ENCODE results near the gene OSTM1. TPM values are rescaled to one million over a fixed set of nuclear protein-coding genes. Genes with fewer than 3 reads are reported as not detected.

Gene OSTM1
- total and polyA plus RNA-seq, 2 donors (not counting 1 experiment from before 2014, with no cell fraction given), result 6.2 to 41.7 TPM

- H3K4me3 Mint-ChIP-seq, result peak overlapping the region; percentile 85
- H3K4me1 ChIP-seq (ENCODE audit: control insufficient read depth in 2 of 2, insufficient read depth in 2 of 2, low read length in 2 of 2), result peaks cover 45 to 51% of the 10 kb centered on the region in 2 donors
- H3K27ac Mint-ChIP-seq, result no peak overlapping the region
- peaks cover 44% of the 10 kb centered on the region for H3K4me1 Mint-ChIP-seq
- DNase-seq (peak; percentile 72), ATAC-seq (ENCODE audit: low read depth) (no peak)
- intact Hi-C loops (cut with micrococcal nuclease), result loop anchor here (1.0 to 10.0 kb wide), 3 partner anchors 59 to 412 kb away; no protein-coding TSS in a partner anchor
- H3K27me3 Mint-ChIP-seq, result peaks cover 71% of the 10 kb centered on the region
- no peaks in the 10 kb centered on the region for H3K36me3 ChIP-seq (replicated peaks in 1 of 2; ENCODE audit: control extremely low read depth in 1 of 2, control insufficient read depth in 1 of 2, extremely low read depth in 1 of 2, insufficient read depth in 2 of 2, low read length in 1 of 2)
- TF ChIP-seq CTCF (IDR thresholded peaks at IDR 0.05), result peak; percentile 74
- TF ChIP-seq EZH2 (IDR thresholded peaks at IDR 0.05; ENCODE audit: borderline replicate concordance, insufficient read depth, low read depth, low read length, poor library complexity, severe bottlenecking), result peak; percentile 26
- peaks cover 0 to 72% (median 63%) of the 10 kb centered on the region in 4 experiments for H3K27me3 ChIP-seq (replicated peaks in 1 of 4; ENCODE audit: control extremely low read depth in 1 of 4, control insufficient read depth in 3 of 4, insufficient read depth in 4 of 4, low read length in 3 of 4)
- WGBS (ENCODE audit: insufficient coverage), result 7% methylated on average over 29 of the region's 39 CpGs
- H2AFZ ChIP-seq (ENCODE audit: insufficient read depth, low read depth, low read length, poor library complexity, severe bottlenecking), result no peak overlapping the region
- H4K20me1 ChIP-seq (ENCODE audit: control insufficient read depth, insufficient read depth, low read length, poor library complexity, severe bottlenecking), result peaks cover 15% of the 10 kb centered on the region
- no peak overlapping the region for H3K27ac ChIP-seq (ENCODE audit: low read length in 2 of 2)
- peak overlapping the region; percentile 84 for H3K4me2 ChIP-seq (replicated peaks; ENCODE audit: low read depth, low read length, poor library complexity, severe bottlenecking)
- no peaks in the 10 kb centered on the region for H3K79me2 ChIP-seq (ENCODE audit: control insufficient read depth, insufficient read depth, low read length)
- peak overlapping the region in 2 of 5 experiments; percentile 15 to 31 for H3K4me3 ChIP-seq (ENCODE audit: control extremely low read depth in 1 of 5, extremely low read depth in 1 of 5, insufficient read depth in 1 of 5, low read depth in 2 of 5, low read length in 4 of 5)
- ChIA-PET POLR2A (interaction anchor here (0.5 kb wide), 1 partner anchor 378 kb away, joined by 3 read pairs; no protein-coding TSS in a partner anchor), CTCF (interaction anchor here (0.5 to 6.3 kb wide), 11 partner anchors 9 to 959 kb away, joined by 3 to 135 read pairs (median 4); no protein-coding TSS in a partner anchor)
- H3K9ac ChIP-seq (ENCODE audit: low read length), result peak overlapping the region; percentile 36
- H3K9me3 Mint-ChIP-seq (ENCODE audit: insufficient read depth), result no peaks in the 10 kb centered on the region
- peaks cover 0 to 25% (median 0%) of the 10 kb centered on the region in 3 donors for H3K9me3 ChIP-seq (ENCODE audit: control extremely low read depth in 1 of 3, control insufficient read depth in 2 of 3, insufficient read depth in 1 of 3, low read length in 2 of 3)
Observed at GRCh38 chr6:108113557-108114519, 39.3 kb upstream of the OSTM1 start.

- TF ChIP-seq EZH2 (IDR thresholded peaks at IDR 0.05; ENCODE audit: borderline replicate concordance, insufficient read depth, low read depth, low read length, poor library complexity, severe bottlenecking) (no peak), CTCF (IDR thresholded peaks at IDR 0.05) (no peak)
- CTCF ChIA-PET, result interaction anchor here (0.7 kb wide), 1 partner anchor 383 kb away, joined by 3 read pairs; no protein-coding TSS in a partner anchor
- H3K9me3 ChIP-seq (ENCODE audit: control extremely low read depth in 1 of 3, control insufficient read depth in 2 of 3, insufficient read depth in 1 of 3, low read length in 2 of 3), result no peaks in the 10 kb centered on the region
- intact Hi-C loops (cut with micrococcal nuclease), result no loop called here
- no peaks in the 10 kb centered on the region for H4K20me1 ChIP-seq (ENCODE audit: control insufficient read depth, insufficient read depth, low read length, poor library complexity, severe bottlenecking)
- H3K4me3 ChIP-seq (ENCODE audit: control extremely low read depth in 1 of 5, extremely low read depth in 1 of 5, insufficient read depth in 1 of 5, low read depth in 2 of 5, low read length in 4 of 5), result no peak overlapping the region
- no peak overlapping the region for H3K4me3 Mint-ChIP-seq
- POLR2A ChIA-PET, result no interaction called here
- no peaks in the 10 kb centered on the region for H3K9me3 Mint-ChIP-seq (ENCODE audit: insufficient read depth)
- H3K27ac ChIP-seq (ENCODE audit: low read length in 2 of 2), result no peak overlapping the region
- no peak for DNase-seq
- H3K9ac ChIP-seq (ENCODE audit: low read length), result no peak overlapping the region
- no peak overlapping the region for H2AFZ ChIP-seq (ENCODE audit: insufficient read depth, low read depth, low read length, poor library complexity, severe bottlenecking)
- peaks cover 0 to under 1% of the 10 kb centered on the region in 2 donors for H3K4me1 ChIP-seq (ENCODE audit: control insufficient read depth in 2 of 2, insufficient read depth in 2 of 2, low read length in 2 of 2)
- H3K27ac Mint-ChIP-seq, result no peak overlapping the region
- H3K27me3 Mint-ChIP-seq, result peaks cover 40% of the 10 kb centered on the region
- peaks cover under 1% of the 10 kb centered on the region for H3K4me1 Mint-ChIP-seq
- peaks cover 0 to 32% (median 17%) of the 10 kb centered on the region in 4 experiments for H3K27me3 ChIP-seq (replicated peaks in 1 of 4; ENCODE audit: control extremely low read depth in 1 of 4, control insufficient read depth in 3 of 4, insufficient read depth in 4 of 4, low read length in 3 of 4)
- H3K79me2 ChIP-seq (ENCODE audit: control insufficient read depth, insufficient read depth, low read length), result no peaks in the 10 kb centered on the region
- H3K36me3 ChIP-seq (replicated peaks in 1 of 2; ENCODE audit: control extremely low read depth in 1 of 2, control insufficient read depth in 1 of 2, extremely low read depth in 1 of 2, insufficient read depth in 2 of 2, low read length in 1 of 2), result no peaks in the 10 kb centered on the region
- no peak for ATAC-seq (ENCODE audit: low read depth)
- no peak overlapping the region for H3K4me2 ChIP-seq (replicated peaks; ENCODE audit: low read depth, low read length, poor library complexity, severe bottlenecking)
Observed at GRCh38 chr6:108108374-108108773, 33.8 kb upstream of the OSTM1 start.

Data from B cell (primary cell).